GM21737 (cell line): ENCODE results near the gene SKIC8.

Experiments
- ATAC-seq: cut with Tn5 transposase; IDR thresholded peaks from one replicate; pipeline ENCODE4 v1.9.1; 2021; ENCODE audit warnings: mild to moderate bottlenecking, moderate library complexity; ENCODE audit not compliant: unreplicated experiment

Gene SKIC8

GRCh38 chr15:78322243-78322642 is 22.8 kb upstream of the SKIC8 start:
- no peak for ATAC-seq

DNA sequence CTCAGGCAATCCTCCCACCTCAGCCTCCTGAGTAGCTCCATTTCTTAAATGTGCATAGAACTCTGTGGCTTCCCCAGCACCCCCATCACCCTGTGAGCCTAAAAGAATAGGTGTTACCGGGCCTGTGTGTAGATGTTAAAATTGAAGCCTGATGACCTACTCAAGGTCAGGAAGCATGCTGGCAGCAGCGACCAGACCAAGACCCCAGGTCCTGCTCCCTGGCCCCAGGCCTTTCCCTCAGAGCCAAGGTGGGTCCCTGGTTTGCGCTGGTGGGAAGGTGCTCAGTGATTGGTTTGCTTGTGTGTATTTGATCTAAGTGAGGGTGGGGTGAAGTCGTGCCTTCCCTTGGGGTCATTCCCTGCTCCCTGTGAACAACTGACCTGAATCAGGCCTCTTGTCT is 22.4 kb upstream of the SKIC8 start:
- no peak for ATAC-seq

GRCh38 chr15:78321041-78321570 is 21.7 kb upstream of the SKIC8 start:
- ATAC-seq: no peak

- ATAC-seq: no peak
Measured at GRCh38 chr15:78320183-78320582, 20.8 kb upstream of the SKIC8 start.

DNA sequence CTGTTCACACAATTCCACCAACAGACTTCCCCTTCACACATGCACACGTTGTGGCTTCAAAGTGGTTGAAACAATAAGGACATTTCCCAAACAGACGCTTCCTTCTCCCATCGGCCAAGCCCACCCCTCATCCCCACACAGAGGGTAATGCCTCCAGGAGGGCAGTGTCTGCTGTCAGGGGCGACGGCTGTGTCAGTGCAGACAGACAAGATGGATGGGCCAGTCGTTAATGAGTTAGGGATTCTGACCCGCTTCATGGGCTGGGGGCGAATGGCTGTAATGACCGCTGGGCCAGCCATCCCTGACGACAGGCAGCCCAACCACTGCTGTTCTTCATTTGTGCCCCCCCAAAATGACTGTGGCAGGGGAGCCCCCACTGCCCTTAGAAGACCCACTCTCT is 20.2 kb upstream of the SKIC8 start:
- no peak for ATAC-seq

- ATAC-seq: no peak
Measured at GRCh38 chr15:78317145-78317836, 17.9 kb upstream of the SKIC8 start.

DNA sequence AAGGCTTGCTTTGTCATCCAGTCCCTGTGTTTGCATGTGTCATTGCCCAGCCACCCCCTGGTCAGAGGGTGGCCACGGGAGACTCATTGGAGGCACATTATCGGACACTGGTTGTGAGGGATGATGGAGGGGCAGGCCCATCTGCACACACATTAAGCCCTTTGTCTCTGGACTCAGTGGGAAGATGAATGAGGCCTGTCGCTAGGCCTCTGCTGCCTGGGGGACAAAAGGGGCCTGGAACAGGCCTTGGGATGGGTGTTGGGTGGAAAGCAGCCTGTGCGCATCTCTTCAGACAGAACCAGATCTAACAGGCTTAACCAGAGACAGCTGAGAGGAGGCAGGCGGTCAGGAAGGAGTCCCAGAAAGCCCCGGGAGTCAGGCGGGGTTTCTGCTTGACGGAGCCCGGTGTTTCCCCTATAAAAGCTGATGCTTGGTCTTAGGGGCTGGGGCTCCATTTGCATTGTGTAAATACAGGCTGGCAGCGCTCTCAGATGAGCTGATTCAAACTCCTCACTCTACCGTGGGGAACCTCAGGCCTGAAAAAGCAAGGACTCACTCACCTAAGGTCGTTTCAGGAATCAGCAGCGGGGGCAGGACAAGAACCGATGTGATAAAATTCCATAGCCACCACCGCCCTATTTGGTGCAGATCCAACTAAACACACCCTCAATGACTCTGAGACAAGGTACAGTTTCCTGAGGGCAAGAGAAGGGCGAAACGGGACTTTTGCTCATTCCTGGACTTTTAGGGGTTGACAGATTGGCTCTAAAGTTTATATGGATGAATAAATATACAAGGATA is 17.1 kb upstream of the SKIC8 start:
- ATAC-seq: no peak

- no peak for ATAC-seq
Measured at GRCh38 chr15:78315686-78316282, 16.4 kb upstream of the SKIC8 start.

DNA sequence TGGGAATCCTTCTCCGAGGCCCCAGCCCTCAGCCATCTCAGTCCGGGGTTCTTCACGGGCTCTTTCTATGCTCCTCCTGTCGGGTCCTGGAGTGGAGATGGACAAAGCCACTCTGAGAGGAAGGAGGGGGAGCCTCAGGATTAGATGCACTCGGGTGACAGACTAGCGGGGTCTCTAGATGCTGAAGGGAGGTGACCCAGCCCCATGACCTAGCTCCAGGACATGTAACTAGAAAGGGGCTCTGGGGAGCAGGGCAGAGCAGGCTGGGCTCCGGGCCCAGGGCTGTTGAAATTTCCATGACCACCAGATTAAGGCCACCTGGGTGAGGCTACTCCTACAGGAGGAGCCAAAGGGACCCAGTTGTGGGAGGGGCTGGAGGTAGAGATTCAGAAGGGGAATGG is 14.8 kb upstream of the SKIC8 start:
- ATAC-seq: no peak

DNA sequence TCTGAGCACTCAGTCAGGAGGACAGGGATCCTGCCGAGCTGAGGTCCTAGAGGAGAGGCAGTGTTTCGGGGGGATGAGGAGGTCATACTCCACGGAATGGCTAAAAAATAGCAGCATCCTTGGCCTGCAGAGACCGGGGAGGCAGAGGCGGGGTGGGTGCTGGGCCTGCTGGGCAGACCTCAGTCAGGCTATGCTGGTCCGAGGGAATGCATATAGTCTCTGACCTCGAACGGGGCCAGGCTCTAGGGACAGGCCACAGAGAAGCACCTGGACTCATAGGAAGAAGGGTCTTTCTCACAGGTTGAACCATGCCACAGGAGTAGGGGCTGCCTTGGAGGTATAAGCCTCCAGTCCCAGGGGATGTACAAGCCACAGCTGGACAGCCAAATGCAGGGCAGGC is 14.0 kb upstream of the SKIC8 start:
- no peak for ATAC-seq

GRCh38 chr15:78312957-78313356 is 13.5 kb upstream of the SKIC8 start:
- ATAC-seq: no peak

DNA sequence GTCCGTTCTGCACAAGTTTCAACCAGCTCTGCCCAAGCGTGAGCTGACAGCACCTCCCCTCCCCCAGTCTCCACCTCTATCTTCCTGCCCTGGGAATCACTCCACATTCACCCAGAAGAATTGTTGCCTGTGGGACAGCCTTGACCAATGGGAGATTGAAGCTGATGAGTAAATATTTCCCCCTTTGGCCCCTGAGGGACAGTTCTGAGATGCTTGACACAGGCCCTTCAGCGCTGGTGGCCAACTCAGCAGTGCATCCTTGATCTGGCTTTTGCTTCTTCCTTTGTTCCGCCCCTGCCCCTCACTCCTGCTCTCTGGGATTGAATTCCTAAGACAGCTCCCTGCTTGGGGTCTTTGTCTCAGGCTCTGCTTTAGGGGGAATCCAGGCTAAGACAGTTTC is 13.1 kb upstream of the SKIC8 start:
- no peak for ATAC-seq

- ATAC-seq: no peak
Measured at GRCh38 chr15:78311292-78311691, 11.9 kb upstream of the SKIC8 start.

- ATAC-seq: no peak
Measured at GRCh38 chr15:78308422-78309032, 9.1 kb upstream of the SKIC8 start.

GRCh38 chr15:78307976-78308375 is 8.6 kb upstream of the SKIC8 start:
- ATAC-seq: no peak

DNA sequence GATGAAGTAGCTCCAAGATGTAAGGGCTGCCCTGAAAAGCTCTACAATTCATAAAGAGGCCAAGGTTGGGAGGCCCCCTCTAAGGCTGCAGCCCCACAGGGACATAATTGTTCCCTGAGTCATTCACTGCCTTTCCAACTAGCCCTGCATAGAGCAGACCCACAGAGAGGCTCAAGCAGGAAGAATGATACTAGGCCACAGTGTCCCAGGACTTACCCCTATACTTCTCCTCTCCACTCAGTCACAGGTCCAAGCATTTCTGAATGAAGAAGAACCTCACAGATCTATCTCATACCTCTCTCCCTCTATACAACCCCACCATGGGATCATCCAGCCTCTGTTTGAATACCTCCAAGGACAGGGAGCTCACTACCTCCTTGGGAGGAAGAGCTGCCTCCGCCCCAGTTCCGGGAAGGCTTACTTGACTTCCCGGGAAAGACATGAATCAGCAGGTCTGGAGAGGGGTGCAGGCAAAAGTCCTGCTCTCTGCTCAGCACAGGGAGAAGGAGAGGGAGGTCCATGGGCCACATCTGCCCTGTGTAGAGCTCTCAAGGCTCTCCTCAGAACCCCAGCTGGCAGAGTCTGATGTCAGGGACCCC is 6.9 kb upstream of the SKIC8 start:
- ATAC-seq: no peak

- no peak for ATAC-seq
Measured at GRCh38 chr15:78304216-78305066, 5.0 kb upstream of the SKIC8 start.

DNA sequence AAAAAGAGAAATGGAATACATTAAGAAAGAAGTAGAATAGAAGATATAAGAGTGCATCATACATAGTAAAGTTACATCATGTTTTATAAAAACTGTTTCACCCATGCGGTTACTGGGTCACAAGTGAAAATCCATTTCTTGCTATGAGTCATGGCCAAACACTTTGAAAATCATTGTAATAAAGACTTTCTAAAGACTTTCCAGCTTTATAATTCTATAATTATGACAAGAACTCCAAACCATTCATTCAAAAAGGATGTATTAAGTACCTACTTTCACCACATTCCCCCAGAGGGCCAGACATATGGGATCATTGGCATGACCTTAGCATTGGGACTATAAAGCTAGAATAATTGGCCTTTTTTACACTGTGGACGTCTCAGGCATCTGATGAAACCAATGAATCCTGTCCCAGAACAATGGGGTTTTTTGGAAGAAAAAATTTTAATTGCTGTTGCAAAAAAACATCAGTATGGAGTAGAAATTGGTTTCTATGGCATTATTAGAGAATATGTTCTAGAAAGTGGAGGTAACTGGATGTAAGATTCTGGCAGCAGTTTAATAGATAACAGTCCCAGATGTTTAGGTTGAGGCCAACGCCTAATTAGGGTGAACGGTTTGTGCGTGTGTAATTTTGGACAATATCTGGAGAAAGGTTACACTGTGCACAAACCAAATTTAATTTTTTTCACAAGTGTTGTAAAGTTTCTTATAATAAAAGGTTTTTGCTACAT is 3.3 kb upstream of the SKIC8 start:
- no peak for ATAC-seq

DNA sequence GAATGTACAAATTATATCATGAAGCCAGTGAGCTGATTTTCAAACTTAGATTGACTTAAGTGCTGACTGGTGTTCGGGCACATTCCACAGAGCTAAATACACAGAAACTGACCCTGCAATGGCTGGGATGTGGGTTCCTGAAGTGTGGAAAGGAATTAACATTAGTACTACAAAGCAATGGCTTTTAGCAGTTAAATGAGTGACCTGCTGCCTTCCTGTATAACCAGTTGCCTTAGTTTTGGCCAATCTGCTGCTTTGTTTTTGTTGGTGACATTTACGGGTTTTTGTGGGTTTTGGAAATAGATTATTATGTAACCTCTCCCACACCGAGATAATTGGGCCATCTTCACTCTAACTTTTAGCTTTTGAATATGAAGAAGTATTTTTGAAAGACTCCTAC is 2.4 kb upstream of the SKIC8 start:
- no peak for ATAC-seq
